ENCODE results near the gene CDK14.
"Not testable (repeated sequence)": the region's sequence is repeated elsewhere in the genome, so short reads cannot be mapped to it uniquely, and the experiment has no call there.

The CDK14 gene

DNA sequence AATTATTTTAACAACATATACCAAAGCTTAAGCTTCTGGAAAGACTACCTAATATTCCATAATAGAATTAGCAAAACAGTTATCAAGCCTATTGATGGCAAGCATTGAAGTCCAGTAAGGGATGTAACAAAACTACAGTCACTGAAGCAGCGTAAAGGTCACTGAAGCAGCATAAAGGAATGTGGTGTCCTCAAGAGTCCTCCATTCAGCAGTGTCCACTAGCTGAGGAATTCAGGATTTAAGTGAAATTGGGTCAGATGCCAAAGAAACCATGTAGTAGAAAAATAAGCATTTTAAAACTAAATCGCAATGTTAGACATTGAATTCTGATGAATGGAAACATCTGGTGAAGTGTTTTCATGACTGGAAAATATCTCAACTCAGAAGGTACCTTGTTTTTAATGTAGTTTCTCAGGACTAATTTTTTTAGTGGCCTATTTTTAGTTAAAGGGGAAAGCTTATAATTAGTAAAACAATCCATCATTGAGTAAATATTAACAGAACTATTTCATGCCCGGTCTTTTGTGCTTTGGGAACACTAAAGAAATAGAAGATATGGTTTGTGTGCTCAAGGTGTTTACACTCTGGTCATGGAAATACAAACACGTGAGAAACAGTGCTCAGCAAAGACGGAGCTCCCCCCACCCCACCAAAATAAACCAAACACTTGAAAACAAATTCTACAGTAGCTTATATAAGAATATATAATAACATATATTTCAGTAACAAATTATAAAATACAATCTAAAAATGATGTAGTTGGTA lies 121.4 kb downstream of the CDK14 start:
- no peak for DNase-seq (ENCODE audit: low read depth in 2 of 2)

DNA sequence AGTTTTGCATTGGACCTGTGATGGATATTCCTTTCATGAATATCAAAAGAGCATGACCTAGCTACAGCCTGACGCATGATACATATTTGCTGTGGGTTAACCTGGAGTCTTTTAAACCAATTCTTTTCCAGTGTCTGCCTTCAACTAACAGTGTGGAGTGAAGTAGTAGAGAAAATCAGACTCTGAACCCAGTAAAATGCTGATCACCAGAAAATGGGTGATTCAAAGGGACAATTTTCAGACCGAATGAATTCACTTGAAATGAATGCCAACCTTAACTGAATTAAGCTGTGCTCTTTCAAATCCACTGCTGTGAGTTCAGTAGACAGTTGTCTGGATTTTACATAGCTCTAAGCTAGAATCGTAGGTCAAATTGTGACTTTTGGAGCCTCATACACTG lies 123.0 kb downstream of the CDK14 start:
- no peak for DNase-seq (ENCODE audit: low read depth in 2 of 2)

DNA sequence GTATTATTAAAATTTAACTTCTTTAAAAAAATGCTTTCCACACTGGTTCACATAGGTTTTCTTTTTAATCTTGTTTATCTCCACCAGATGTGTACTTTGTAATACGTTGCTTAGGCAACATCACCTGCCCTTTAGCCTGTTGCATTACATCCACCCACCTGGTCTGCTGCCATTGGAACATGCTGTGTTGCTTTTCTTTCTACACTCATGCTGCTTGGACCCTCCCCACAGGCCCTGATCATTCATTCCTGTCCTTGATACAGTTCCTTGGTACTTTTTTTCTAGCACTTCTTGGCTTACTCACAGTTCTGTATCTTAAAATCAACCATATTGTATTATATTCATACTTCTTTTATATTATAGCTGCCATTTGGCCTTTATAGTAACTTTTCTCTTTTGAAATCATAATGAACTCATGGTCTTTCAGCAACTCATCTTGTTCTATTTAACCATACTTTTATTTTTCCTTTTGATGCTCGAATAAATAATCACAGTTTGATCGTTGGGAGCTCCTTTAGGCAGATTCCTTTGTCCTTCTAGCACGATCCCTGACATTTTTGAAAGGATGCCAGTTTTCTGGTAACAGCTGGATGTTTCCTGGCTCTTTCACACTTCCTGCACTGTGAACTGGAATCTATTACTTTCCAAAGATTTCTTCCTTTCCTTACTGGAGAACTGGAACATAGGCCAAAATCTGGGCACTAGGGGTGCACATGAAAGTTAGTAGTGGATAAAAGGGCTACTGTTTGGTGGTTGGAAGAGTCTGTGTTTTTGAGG lies 125.1 kb downstream of the CDK14 start:
- DNase-seq (ENCODE audit: low read depth in 2 of 2) = no peak

DNA sequence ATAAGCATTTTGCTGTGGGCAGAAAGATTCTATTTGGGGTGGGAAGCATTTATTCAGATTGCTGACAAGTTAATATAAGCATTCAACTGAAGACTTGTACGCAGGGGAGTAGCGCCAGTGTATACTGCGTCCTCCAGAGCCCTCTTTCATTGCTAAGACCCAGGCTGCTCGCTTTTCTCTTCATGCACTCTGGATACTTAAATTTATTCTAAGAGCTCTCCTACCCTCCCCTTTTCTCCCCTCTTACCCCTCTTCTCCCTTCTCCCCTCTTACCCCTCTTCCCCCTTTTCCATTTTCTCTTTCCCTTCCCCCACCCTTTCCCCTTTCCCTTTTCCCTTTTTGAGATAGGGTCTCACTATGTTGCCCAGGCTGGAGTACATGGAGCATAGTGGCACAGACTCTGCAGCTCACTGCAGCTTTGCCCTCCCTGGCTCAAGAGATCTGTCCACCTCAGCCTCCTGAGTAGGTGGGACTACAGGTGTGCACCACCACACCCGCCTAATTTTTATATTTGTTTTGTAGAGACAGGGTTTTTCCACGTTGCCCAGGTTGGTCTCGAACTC lies 125.8 kb downstream of the CDK14 start:
- DNase-seq (ENCODE audit: low read depth in 2 of 2) = no peak

DNA sequence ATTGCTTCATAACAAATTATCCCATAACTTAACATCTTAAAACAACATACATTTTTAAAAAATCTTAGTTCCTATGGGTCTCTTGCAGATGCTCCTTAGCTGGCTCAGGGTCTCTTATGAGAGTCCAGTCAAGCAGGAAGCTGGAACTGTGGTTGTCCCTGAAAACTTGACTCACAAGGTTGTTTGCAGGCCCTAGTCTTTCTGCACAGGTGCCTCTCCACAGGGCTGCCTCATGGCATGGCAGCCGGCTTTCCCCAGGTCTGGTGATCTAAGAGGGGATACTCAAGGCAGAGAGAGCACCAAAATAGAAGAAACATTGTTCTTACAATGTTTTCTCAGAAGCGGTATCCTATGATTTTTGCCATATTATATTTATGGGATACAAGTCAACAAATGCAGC lies 127.1 kb downstream of the CDK14 start:
- no peak for DNase-seq (ENCODE audit: low read depth in 2 of 2)

DNA sequence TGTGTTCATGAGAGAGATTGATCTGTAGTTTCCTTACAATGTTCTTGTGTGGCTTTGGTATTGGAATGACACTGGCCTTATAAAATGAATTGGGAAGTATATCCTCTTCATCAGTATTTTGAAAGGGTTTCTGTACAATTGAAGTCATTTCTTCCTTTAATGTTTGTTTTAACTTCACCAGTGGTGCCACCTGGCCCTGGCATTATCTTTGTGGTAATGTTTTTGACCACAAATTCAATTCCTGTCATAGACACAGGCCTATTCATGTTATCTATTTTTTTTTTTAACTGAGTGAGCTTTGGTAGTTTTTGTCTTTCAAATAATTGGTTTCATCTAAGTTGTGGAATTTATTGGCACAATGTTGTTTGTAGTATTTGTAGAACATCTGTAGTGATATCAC lies 127.7 kb downstream of the CDK14 start:
- DNase-seq (ENCODE audit: low read depth in 2 of 2) = no peak

DNA sequence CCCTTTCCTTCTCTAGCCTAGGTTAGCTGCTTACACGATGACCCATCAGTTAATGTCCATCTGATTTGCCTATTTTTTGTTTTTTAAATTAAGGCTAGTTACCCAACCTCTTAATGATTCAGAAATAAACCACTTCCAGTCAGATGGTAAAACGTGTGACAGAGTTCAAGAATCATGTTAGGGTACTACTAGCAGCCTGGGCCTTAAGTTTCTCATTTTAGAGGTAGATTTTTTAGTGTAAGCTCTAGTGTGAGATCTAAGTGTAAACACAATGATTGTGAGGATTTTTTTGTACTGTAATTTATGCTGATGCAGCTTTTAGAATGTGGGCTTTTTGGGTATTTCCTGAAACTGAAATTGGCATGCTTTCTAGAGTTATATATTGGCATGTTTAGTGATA lies 130.0 kb downstream of the CDK14 start:
- DNase-seq (ENCODE audit: low read depth in 2 of 2) = no peak

DNA sequence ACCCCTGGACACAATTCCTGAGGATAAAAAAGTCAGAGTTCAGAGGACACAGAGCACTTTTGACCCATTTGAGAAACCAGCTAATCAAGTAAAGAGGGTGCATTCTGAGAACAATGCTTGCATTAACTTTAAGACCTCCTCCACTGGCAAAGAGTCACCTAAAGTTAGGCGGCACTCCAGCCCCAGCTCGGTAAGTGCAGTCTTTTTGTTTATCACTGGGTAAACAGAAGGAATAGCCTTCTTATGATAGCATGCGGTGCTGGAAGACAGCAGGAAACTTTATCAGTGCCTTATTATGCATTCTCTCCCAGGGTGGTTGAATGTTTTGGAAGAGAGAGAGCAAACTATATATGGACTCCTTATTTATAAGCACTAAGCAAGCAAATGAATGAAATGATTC lies 130.5 kb downstream of the CDK14 start:
- DNase-seq (ENCODE audit: low read depth in 2 of 2) = no peak

DNA sequence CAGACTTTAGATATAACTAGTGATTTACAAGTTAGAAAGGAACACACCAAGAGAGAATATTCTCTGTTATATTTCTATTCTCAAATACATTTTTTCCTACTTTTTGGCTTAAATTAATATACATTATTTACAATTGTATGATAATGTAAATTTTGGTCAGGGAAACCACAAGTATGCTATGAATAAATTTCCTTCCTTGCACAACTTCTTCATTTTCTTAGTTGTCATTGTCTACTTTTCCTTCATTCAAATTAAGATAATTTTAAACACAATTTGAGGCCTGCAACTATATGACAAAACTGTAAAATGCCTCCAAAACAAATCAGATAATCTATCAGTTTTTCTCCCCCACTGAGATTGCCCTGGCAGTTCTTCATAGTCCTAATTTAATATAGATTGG lies 131.3 kb downstream of the CDK14 start:
- DNase-seq (ENCODE audit: low read depth in 2 of 2) = no peak

DNA sequence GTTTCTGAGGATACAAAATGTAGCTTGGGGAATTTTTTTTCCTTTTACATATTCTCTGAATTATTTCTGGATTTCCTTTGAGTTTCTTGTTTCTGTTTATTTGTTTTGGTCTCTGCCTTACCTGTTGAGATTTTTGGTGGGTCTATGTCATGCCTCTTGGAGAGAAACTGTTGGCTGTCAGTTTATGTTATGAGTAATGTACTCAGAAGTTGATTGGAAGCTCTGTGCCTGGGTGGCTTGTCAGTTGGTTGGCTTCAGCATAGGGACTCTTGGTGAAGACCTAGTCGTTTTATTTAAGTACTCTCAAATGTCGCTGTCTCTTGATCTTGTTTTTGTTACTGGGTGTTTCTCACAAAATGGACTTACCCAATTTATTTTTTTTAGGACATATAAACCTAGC lies 132.4 kb downstream of the CDK14 start:
- DNase-seq (ENCODE audit: low read depth in 2 of 2) = no peak

DNA sequence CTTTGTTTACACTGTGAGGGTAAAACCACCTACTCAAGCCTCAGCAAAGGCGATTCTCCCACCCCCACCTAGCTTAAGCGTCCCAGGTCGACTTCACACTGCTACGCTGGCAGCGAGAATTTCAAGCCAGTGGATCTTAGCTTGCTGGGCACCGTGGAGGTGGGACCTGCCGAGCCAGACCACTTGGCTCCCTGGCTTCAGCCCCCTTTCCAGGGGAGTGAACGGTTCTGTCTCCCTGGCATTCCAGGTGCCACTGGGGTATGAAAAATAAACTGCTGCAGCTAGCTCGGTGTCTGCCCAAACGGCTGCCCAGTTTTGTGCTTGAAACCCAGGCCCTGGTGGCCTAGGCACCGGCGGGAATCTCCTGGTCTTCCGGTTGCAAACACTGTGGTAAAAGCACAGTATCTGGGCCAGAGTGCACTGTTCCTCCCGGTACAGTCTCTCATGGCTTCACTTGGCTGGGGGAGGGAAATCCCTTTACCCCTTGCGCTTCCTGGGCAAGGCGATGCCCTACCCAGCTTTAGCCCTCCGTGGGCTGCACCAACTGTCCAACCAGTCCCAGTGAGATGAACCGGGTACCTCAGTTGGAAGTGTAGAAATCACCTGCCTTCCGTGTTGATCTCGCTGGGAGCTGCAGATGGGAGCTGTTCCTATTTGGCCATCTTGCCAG lies 139.6 kb downstream of the CDK14 start:
- DNase-seq (ENCODE audit: low read depth in 2 of 2) = not testable (repeated sequence)

DNA sequence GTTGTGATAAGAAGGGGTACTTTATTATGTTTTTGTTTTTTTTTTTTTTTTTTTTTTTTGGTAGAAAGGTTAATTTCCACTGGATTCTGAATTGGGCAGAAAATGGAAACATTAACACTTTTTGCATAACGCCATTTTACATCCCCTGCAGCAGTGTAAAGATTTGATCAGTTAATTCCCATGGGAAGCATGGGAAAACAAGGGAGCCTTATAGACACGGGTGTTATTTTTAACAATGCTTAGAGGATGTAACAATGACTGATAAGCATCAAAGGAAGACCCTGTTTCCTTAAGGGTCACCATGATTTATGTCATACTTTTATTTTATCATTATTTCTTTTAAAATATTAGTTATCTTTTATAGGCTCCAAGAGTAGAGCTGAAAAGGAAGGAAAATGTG lies 140.2 kb downstream of the CDK14 start:
- no peak for DNase-seq (ENCODE audit: low read depth in 2 of 2)

DNA sequence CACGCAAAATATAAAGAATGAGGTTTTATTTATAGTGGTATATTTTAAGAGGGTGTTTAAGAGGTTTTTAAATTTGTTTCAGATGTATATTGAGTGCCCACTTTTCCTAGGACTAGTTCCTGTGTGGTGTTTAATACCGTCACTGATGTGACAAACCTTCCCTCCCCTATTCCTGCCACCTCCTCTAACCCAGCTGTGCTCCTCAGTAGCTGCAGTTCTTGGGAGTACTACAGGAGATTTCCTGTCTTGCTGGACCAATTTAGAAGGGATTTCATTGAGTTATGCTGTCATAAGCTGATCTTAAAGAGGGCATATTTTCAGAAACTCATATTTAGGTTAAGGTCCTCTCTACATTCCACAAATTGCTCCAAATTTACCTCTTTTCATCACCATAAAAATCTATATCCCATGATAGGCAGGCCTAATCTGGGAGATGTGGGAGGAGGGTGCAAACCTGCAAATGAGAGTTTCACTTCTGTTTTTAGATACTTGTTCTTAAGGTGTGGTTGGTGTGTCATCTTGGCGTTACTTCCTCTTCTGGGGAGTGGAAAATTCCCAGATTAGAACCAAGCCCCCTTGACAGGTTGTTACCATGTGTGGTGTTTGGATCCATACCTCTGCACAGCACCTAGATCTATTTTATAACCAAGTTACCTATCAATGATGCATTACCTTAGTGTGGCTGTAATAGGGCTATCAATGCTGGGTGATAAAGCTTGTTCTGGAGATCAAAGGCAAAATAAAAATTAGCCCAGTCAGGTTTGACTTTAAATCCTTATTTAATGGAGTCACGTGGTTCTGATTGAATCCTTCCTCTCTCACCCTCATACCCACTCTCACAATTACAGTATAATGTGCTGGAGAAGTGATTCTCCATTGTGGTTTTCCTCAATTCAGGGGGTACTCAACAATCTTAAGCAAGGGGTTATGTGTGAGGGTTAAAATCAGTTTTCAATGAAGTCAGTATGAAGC lies 141.1 kb downstream of the CDK14 start:
- DNase-seq (ENCODE audit: low read depth in 2 of 2) = no peak

DNA sequence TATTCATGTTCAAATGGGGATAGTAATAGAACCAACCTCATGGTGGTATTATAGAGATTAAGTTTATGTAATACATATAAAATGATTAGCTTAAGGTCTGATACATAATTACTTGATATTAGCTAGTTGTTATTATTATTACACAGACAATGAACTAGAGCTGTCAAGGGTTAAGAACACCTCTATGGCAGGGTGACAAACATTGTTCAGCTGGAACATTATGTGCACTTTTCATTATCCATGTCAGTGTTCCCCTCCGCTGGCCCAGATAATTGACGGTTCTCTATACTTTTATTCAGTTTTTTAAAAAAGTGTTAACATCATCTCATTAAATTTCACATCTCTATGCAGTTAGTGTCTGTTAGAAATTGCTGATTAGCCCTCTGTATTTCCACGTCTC lies 142.1 kb downstream of the CDK14 start:
- no peak for DNase-seq (ENCODE audit: low read depth in 2 of 2)

DNA sequence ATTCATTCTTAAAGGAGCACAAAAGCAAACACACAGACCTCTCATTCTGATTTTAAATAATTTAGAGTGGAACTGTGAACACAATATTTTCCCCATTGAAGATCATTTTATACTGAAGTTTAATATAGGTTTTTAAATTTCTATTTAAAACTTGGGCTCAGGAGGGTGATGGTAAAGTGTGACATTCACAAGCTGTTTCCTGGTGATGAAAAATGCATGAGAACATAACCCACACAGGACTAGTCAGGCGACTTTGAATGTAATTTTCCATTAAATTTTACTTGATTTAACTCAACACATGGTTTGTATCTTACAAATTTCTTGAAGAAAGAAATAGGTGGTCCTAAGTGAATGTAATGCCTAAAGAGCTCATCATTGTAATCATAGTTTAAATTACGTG lies 143.6 kb downstream of the CDK14 start:
- DNase-seq (ENCODE audit: low read depth in 2 of 2) = no peak

DNA sequence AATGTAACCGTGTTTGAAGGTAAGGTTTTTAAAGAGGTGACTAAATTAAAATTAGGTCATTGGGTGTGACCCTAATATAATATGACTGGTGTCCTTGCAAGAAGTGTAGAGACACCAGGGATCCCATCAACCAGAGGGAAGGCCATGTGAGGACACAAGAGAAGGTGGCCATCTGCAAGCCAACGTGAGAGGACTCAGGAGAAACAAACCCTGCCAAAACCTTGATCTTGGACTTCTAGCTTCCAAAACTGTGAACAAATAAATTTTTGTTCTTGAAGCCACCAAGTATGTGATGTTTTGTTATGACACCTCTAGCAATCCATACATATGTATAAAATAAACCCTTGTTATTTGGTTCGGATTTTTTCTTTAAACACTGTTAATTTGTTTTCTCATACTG lies 144.3 kb downstream of the CDK14 start:
- DNase-seq (ENCODE audit: low read depth in 2 of 2) = no peak

DNA sequence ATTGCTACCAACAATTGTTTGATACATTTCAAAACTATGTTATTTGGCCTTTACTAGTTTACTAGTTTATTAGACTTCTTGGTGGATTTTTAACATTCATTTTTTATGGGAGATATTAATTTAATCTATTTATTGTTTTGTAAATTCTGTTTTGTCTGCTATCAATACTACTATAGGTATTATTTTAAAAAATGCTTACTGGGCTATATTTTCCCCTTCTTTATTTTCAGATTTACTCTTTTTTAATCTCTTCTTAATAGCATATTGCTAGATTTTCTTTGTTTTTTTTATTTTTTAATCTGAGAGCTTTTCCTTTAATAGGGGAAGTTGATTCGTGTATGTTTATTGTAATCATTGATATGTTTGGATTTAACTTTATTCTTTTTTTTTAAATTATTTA lies 147.5 kb downstream of the CDK14 start:
- no peak for DNase-seq (ENCODE audit: low read depth in 2 of 2)

DNA sequence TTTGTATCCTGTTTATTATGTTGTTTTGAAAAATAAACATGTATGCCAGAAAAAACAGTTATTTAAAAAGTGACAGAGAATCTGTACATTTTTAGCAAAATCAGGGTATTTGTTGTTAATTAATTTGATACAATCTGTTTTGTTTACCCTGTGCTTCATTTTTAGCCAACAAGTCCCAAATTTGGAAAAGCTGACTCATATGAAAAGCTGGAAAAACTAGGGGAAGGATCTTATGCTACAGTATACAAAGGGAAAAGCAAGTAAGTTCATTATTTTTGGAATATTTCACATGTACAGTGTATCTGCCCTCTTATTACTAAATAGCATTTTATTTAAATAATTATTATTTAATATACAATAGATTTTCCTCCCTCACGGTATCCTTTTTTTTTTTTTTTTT lies 151.4 kb downstream of the CDK14 start:
- no peak for DNase-seq (ENCODE audit: low read depth in 2 of 2)

DNA sequence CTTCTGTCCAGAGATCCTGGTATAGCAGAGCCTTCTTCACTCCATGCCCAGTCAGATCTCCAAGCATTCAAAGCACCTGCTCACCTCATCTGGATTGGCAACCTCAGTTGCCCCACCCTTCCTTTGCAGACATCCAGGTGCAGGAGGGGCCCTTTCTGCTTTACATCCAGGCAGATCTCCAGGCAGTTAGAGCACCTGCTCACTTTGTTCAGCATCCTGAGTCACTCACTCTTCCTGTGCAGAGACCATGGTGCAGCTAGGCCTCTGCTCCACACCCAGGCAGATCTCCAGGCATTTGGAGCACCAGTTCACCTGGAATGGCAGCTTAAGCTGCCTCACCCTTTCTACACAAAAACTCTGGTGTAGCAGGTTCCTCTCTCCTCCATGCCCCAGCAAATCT lies 153.1 kb downstream of the CDK14 start:
- DNase-seq (ENCODE audit: low read depth in 2 of 2) = no peak

DNA sequence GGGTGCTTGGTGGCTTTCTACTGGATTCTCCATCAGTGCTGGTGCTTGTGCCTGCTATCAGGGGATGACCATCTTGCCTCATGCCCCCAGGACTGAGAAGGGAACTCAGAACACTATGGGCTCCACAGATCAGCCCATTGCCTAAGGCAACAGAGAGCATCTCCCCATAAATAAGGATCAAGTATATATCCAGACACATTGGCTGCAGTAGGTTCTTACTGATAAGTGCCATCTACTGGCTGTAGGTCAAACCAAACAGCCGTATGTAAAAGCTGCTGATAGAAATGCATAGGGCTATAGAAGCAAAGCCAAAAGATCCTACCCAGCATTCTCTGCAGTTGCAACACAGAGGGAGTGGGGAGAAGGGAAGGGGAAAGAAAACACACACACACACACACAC lies 153.7 kb downstream of the CDK14 start:
- no peak for DNase-seq (ENCODE audit: low read depth in 2 of 2)

DNA sequence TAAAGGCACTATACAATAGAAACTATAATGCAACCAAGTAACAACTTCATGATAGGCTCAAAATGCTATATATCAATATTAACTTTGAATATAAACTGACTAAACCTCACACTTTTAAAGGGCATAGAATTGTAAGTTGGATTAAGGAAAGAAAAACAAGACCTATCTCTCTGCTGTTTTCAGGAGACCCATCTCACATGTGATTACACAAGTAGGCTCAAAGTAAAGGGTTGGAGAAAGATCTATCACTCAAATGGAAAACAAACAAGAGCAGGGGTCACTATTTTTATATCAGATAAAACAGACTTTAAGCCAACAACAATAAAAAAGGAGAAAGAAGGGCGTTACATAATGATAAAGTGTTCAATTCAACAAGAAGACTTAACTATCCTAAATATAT lies 155.5 kb downstream of the CDK14 start:
- no peak for DNase-seq (ENCODE audit: low read depth in 2 of 2)

Measured in stimulated activated CD8-positive, alpha-beta memory T cell treated with anti-CD3 and anti-CD28 coated beads, Interleukin-2, amount 100 ng/mL, for 1 hour (primary cell).